HG02981 (cell line): ENCODE measurements around the gene TATDN3.
A peak's percentile ranks its signal among the peaks of the same experiment; 100 is the strongest.
"Not testable (repeated sequence)": the region's sequence is repeated elsewhere in the genome, so short reads cannot be mapped to it uniquely, and the experiment has no call there.

Experiments used
- ATAC-seq: cut with Tn5 transposase; IDR thresholded peaks from one replicate; pipeline ENCODE4 v1.9.1; 2021; ENCODE audit warnings: mild to moderate bottlenecking, moderate library complexity; ENCODE audit not compliant: unreplicated experiment

The TATDN3 gene

DNA sequence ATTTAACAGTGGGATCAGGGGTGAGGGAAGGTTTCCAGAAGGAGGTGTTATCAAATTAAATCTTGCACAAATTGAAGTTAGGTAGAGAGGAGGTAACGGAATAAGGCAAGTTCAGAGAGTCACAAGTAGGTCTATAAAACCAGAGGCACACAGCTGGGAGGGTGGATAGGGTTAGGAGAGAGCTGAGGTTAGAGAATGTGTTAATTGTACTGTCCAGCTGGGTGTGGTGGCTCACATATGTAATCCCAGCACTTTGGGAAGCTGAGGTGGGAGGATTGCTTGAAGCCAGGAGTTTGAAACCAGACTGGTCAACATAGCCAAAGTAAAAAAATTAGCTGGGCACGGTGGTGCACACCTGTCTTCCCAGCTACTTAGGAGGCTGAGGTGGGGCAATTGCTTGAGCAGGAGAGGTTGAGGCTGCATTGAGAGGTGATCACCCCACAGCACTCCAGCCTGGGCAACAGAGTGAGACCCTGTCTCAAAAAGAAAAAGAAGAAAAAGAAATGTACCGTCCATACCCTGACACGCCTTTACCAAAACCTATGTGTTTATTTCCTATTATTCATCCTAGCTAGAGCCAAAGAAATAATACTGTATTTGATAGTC is 35.6 kb downstream of the TATDN3 start:
- no peak for ATAC-seq

DNA sequence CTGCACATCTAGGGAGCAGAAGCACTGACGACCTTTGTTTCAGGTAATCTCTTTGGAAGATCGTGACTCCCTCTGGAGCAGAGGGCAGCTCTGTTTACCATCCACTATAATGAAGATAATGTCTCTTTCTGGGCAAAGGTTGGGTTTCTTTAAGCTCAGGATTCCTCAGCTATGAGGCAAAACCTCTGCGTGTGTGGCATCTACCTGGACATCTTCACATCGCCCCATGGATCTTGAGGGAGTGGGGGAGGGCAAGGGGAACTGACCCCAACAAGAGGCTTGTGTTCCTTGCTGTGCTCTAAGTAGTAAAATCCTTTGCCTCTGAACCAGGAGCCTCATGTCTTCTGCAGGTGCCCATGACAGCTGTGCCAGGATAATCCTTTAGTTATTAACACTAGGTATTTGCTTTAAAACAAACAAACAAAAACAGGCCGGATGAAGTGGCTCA is 36.2 kb downstream of the TATDN3 start:
- no peak for ATAC-seq

DNA sequence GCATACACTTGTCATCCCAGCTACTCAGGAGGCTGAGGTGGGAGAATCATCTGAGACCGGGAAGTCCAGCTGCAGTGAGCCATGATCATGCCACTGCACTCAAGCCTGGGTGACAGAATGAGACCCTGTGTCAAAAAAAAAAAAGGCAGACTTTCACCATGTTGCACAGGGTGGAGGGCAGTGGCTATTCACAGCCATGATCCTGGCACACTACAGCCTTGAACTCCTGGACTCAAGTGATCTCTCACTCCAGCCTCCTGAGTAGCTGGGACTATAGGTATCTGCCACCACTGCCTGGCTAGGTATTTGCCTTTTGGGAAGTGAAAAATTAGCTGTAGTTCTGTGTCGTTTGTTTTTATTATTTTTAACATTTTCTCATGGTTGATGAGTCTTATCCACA is 36.7 kb downstream of the TATDN3 start:
- ATAC-seq: no peak

DNA sequence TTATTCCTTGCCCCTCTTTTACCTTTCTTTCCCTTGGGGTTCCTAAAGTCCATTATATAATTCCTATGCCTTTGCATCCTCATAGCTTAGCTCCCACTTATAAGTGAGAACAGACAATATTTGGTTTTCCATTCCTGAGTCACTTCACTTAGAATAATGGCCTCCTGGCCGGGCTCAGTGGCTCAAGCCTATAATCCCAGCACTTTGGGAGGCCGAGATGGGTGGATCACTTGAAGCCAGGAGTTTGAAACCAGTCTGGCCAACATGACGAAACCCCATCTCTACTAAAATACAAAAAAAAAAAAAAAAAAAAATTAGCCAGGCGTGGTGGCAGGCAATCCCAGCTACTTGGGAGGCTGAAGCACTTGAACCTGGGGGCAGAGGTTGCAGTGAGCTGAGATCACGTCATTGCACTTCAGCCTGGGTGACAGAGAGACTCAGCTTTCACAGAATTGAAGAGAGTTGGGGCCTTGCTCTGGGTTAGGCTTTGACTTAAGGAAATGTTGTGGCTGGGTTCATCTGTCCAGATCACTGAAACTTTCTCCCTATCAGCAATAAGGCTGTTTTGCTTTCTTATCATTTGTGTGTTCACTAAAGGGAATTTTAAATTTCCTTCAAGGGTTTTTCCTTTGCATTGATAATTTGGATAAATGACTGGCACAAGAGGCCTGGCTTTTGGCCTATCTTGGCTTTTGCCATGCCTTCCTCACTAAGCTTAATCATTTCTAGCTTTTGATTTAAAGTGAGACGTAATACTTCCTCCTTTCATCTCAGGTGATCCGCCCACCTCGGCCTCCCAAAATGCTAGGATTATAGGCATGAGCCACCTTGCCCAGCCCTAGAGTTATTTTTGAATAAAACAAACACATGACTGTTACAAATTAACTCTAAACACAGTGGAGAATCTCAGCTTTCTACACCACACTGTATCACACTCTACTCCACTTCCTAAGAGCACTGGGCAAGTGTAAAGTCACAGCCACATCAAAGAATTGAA is 41.8 kb downstream of the TATDN3 start:
- peak; percentile 75 for ATAC-seq

DNA sequence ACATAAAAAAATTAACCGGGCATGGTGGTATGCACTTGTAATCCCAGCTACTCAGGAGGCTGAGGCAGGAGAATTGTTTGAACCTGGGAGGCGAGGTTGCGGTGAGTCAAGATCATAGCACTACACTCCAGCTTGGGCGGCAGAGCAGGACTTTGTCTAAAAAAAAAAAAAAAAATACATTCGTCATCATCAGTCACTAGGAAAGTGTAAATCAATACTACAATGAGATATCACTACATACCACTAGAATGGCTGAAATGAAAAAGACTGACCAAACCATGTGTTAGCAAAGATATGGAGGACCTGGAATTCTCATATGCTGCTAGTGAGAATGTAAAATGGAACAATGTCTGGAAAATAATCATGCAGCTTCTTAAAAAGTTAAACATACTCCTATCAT is 46.5 kb downstream of the TATDN3 start:
- no peak for ATAC-seq

DNA sequence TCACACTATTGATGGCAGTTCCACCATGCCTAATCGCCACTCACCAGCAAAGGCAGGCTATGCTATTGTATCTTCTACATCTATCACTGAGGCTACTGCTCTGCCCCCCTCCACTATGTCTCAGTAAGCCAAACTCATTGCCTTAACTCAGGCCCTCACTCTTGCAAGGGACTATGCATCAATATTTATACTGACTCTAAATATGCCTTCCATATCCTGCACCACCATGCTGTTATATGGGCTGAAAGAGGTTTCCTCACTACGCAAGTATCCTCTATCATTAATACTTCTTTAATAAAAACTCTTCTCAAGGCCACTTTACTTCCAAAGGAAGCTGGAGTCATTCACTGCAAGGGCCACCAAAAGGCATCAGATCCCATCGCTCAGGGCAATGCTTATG is 52.8 kb downstream of the TATDN3 start:
- ATAC-seq: not testable (repeated sequence)

DNA sequence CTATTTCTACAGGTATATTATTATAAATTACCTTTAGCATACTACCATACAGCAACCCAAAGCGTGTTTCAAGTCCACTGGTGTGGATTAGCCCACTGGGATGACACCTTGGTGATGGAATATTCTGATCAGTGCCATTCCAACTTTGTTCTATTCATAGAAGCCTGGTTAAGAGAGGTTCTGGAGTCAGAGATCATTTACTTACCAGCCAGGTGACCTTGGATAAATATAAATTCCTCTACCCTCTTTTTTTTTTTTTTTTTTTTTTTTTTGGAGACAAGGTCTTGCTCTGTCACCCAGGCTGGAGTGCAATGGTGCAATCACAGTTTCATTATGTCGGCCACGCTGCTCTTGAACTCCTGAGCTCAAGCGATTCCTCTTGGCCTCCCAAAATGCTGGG is 55.9 kb downstream of the TATDN3 start, which contains the start of gene SPATA45:
Gene SPATA45 (minus strand): TSS at position 101 of the 400 bp plus-strand sequence. CDS start 11,500 bp downstream, outside the sequence.
- no peak for ATAC-seq

DNA sequence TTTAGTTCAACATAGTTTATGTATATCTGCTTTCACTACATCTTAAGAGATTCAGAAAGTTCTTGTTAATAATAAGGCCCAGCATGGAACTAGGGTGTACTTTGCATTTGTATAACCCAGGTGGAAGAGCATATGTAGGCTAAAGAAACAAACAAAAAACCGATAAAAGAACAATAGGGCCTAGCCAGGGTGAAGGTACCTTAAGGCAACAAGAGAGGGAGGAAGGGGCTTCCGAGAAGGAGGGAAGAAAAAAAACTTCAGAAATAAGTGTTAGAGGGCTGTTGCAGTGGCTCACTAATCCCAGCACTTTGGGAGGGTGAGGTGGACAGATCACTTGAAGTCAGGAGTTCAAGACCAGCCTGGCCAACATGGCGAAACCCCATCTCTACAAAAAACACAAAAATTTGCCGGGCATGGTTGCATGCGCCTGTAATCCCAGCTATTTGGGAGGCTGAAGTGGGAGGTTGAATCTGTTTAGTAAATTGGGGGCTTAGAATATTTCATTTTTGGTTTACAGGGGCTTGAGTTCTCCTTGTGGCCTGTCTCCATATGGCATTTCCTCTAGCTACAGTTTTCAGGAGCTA is 60.5 kb downstream of the TATDN3 start:
- ATAC-seq: no peak

DNA sequence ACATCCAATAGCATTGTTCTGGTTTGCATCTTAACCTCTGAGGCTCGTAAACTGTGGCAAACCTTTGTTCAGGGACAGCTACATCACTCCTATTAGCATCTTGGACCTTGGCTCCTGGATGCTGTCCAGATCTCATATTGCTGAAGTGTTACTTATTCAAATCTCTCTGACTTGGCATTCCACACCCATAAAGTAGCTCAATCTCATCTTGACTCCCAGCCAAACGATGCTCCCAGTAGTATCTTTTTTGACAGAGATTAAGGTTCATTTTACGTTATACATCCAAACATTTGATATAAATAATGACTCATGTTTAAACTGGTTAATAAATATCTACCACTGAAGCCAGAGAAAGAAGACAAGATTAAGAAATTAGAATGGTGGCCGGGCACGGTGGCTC is 62.0 kb downstream of the TATDN3 start:
- ATAC-seq: no peak

DNA sequence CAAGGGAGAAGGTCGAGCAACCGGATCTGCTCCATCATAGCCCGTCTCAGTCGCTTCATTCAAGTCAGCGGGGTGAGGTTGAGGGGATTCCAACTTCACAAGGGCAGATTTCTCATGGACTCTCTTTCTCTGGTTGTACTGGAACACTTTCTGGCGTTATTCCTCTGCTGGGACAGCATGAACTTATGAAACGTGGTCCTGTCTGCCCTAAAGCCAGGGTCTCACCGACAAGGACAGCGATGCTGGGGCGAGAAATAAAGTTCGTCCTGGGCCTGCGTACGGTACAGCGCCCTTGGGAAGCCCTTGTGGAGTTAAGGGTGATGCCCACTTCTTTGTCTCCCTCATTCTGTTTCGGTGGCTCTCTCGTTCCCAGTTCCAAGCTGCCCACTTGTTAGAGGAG is 65.1 kb downstream of the TATDN3 start:
- ATAC-seq: no peak

DNA sequence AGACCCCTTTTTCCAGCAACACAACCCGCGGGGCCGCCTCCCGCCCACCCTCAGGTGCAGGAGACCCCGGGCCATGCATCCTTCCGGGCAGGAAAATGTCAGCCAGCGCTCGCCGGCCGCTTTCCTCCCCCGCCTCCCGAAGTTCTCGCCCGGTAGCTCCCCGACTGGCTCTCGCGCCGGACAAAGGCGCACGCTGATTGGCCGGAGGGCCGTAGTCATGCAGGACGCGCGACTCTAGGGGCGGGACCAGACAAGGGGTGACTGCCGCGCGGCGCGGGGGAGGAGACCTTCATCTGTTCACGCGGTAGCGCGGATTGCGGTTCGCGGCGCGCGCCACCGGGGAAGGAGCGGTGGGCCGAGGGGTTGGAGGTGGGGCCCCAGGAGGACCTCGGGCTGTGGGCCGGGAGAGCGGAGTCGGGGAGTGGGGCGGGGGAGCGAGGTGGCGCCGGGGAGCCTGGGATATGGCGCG is 66.3 kb downstream of the TATDN3 start, which contains the start of gene FLVCR1:
Gene FLVCR1 (plus strand): TSS at position 284 of the 469 bp plus-strand sequence. CDS start 178 bp downstream, at position 462.
- ATAC-seq: peak; percentile 97

DNA sequence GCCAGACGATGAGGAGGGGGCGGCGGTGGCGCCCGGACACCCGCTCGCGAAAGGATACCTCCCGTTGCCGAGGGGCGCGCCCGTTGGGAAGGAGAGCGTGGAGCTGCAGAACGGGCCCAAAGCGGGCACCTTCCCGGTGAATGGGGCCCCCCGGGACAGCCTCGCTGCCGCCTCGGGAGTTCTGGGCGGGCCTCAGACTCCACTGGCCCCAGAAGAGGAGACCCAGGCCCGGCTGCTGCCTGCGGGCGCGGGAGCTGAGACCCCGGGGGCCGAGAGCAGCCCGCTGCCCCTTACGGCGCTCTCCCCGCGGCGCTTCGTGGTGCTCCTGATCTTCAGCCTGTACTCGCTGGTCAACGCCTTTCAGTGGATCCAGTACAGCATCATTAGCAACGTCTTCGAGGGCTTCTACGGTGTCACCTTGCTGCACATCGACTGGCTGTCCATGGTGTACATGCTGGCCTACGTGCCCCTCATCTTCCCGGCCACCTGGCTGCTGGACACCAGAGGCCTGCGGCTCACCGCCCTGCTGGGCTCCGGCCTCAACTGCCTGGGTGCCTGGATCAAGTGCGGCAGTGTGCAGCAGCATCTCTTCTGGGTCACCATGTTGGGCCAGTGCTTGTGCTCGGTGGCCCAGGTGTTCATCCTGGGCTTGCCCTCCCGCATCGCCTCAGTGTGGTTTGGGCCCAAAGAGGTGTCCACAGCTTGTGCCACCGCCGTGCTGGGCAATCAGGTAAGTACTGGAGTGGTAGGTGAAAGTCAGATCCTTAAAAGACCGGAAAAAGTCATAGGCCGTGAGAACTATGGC is 67.0 kb downstream of the TATDN3 start:
- peak; percentile 5 for ATAC-seq

DNA sequence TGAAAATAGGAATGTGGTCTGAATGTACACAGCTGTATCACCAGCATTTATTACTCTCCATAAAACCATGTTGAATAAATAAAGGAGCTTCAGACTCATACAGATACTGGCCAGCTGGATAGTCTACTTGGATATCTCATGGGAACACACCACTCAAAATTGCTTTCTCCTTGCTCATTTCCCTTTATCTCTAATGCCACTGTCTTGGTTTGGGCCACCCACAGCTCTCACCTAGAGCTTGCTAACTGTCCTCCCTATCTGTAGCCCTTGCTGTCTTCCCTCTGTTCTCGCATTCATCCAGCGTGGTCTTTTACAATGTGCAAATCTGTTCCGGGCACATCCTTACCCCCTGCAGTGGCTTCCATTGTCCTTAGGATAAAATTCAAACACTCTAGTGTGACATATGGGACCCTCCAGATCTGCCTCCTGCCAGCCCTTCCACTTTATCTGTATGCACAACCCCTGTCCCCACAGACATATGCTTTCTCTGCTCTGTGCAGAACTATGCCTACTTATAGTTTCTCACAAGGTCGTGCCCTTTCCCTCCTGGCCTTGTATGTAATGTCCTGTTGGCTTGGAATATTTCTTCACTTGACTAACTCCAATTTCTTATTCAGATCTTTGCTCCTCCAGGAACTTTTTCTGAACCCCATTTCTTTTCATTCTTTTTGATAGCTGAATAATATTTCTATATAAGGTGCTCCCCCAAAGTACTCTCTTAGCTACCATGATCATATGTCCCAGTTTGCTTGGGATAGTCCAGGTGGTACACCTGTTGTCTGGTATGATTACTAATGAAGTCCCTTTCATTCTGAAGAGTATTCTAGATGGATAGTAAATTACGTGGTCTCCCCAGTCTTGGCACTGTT is 69.3 kb downstream of the TATDN3 start:
- ATAC-seq: no peak

DNA sequence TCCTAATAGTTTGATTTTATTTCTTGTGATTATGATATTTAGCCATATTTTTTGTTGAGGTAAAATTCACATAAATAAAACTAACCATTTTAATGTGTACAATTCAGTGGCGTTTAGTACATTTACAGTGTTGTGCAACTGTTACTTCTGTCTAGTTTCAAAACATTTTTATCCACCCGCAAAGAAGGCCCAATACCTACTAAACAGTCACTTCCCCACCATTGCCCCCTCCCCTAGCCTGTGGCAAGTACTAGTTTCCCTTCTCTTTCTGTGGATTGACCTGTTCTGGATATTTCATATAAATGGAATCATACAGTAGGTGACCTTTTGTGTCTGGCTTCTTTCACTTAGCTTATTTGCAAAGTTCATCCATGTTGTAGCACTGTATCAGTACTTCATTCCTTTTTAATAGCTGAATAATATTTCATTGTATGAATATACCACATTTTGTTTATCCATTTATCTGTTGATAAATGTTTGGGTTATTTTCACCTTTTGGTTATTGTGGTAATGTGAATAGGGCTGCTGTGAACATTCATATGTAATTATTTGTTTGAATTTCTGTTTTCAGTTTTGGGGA is 70.5 kb downstream of the TATDN3 start:
- no peak for ATAC-seq

DNA sequence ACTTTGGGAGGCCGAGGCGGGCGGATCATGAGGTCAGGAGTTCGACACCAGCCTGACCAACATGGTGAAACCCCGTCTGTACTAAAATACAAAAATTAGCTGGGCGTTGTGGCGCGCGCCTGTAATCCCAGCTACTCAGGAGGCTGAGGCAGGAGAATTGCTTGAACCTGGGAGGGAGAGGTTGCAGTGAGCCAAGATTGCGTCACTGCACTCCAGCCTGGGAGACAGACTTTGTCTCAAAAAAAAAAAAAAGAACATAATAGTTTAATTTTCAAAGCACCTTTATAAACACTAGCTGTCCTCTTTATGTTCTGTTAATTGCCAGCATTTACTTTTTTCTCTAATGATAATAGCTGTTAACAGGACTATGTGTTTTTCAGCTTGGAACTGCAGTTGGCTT is 71.7 kb downstream of the TATDN3 start:
- ATAC-seq: not testable (repeated sequence)

DNA sequence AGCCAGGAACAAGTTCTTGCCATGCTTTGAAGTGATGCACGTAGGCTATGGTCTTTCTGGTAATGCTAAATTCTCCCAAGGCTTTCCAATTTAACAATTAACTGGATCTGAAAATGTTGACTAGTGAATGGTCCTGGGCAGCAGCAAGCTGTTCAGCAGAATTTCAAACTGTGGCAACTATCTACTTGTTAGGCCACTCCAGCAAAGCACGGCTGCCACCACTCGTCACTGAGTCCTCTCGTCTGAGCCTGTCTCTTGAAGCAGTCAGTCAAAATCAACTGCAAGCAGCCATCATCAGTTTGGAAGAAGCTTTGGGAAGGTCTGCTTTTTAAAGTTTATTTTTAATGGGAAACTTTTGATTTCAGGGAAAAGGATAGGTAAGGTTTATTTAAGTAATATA is 72.5 kb downstream of the TATDN3 start:
- no peak for ATAC-seq
